Activated T-helper 1 cell treated with Interleukin-2 at 50 U/mL for 16 hours (primary cell): ENCODE measurements around the gene CRIP1.

Source experiments
- DNase-seq: peaks from one replicate; pipeline ENCODE4 v3.0.0-alpha.2; 2020; ENCODE audit warnings: low read depth

The CRIP1 gene

DNA sequence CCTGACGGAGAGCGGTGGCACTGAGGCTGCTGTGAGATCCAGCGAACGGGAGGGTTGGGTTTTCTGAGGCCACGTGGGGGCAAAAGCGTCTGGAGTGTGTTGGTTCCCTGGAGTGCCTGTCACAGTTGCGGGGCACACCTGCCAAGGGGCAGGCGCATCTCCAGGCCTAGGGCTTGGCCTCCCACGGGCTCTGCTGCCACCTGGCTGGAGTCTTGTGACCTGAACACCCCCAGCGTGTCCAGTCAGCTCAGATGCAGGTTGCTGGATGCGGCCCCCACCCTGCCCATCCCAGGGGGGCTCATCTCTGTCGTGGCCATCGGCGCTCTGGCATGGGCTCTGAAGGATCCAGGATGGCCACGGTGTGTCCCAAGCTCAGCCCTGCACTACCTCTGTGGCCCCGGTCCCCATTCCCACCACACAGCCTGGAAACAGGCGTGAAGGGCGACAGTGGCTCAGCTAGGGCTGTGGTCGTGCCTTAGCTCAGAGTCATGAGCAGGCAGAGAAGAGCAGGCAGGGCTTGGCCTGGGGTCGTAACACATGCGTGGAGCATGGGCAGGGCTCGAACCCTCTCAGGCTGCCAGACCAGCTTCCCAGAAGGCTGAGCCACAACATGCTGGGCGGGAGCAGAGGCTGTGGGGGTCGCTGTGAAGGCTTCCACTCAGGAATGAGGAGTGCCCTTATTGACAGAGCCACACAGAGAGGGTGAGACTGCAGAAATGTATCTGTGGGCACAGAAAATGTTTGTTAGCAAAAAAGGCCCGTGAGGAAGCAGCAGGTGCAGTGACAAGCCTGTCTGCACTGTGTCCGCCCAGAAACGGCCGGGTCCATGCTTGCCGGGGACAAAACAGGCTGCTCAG is 35.6 kb upstream of the CRIP1 start:
- DNase-seq, result no peak

DNA sequence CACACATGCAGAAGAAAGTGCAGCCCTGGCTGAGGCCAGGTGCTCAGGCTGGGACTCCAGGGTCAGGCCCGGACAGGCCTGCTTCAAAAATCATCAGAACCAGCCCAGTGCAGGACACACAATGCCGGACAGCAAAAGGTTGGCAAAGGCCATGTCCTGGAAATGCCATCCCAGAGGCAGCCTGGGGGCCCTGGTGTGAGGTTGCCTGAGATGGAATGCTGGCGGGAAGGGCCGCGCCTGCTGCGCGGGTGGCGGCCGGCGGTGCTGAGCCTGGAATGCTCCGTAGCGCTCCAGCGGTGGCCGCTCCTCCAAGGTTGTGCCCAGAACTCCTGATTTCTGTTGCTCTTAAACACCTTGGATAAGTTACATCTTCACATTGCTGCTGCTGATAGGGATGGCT is 33.7 kb upstream of the CRIP1 start:
- no peak for DNase-seq

DNA sequence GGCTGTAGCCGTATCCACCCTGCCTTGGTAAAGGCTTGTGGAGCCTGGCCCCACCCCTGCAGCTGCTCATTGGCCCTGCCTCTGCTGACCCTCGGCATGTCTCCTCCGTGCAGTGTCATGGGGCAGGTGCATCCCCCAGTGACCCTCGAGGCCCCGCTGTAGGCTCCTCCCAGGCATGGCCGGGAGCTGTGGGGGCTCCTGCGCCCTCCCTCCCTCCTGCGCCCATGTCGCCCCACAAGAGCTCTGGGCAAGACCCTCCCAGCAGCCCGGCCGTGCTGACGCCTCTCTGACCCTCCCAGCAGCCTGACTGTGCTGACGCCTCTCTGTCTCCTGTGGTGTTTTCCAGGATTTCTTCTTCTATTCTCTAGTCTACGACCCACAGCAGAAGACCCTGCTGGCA is 32.8 kb upstream of the CRIP1 start:
- DNase-seq, result no peak

DNA sequence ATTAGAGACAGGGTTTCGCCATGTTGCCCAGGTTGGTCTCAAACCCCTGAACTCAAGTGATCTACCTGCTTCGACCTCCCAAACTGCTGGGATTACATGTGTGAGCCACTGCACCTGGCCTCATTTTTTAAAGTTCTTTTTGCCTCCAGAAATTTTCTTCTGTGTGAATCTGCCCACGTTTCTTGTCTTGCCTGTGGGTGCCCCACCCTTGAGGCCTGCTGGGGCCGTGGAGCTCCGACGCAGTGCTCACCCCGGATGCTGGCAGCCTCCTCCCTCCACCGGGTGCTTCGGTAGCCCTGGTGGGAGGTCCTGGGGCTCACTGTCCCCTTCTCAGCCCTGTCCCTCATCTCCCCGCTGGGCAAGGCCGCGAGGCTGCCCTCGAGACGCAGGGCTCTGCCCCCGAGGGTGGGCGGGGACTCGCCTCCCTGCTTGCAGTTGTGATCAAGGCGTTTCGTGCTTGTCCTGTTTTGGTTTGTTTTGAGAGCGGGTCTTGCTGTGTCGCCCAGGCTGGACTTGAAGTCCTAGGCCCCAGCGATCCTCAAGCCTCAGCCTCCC is 31.5 kb upstream of the CRIP1 start:
- no peak for DNase-seq

DNA sequence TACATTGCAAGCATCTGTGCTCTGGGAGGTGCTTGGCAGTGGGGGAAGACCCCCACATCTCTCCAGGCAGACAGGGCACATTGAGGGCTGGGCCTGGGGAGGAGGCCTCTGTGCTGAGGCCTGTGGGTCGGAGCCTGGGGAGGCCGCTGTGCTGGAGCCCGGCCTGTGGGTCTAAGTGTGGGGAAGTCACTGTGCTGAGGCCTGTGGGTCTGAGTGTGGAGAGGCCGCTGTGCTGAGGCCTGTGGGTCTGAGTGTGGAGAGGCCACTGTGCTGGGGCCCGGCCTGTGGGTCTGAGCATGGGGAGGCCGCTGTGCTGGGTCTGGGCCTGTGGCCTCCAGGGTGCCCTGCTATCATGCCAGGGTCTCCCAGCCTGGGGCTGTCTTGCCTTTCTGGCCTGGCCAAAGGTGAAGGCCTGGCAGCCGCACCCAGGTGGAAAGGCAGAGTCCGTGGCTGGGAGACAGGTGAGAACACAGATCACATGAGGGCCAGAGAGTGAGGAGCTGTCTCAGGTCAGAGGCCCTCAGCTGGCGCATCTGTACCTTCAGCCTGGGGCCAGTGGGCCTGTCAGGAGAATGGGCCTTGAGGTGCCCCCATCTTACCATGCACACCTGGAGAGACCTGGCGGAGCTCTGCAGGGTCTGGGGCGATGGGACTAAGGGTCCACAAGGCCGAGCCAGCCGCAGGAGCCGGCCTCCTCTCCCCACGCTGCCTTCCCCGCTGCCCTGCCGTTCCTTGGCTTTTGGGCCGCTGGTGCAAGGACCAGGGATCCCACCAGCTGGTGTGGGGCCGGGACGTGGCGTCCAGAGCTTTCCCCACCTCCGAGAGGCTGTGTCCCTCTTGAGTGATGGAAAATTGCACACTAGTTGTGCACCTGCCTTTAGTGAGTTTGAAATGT is 30.7 kb upstream of the CRIP1 start:
- no peak for DNase-seq

DNA sequence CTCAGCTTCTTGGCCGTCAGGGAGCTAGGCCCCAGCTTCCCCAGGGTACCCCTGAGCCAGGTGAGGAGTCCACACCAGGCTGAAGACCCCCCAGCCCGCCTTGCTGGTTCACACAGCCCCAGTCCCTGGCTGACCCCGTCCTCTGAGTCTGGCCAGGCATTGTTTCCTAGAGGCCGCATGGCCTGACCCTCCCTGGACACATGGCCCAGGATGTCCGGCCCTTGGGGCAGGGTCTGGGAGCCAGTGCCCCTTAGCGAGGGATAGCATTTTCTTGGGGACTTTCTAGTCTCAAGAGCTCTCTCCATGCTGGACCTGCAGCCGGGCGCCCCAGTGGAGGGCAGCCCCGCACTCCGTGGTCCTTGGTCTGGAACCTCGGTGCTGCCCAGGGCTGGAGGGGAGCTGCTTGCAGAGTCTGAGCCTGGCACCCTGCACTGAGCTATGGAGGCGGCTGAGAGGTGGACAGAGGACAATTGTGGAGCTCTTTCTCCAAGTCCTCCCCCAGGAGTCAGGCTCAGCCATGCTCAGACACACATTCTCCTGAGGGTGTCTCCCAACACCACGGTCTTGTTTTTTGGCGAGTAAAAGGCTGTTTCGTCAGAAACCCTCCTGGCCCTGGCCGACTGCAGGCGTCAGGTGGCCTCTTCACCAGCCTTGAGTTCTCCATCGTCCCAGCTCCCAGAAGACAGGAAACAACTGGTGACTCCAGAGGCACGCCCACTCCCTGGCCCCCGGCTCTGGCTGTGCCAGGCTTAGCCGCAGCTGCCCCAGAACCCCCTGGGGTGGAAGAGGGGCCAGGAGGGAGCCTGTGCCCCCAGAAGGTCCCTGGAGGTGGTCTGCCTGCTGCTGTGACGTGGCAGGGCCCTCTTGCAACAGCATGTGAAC is 29.7 kb upstream of the CRIP1 start:
- no peak for DNase-seq

DNA sequence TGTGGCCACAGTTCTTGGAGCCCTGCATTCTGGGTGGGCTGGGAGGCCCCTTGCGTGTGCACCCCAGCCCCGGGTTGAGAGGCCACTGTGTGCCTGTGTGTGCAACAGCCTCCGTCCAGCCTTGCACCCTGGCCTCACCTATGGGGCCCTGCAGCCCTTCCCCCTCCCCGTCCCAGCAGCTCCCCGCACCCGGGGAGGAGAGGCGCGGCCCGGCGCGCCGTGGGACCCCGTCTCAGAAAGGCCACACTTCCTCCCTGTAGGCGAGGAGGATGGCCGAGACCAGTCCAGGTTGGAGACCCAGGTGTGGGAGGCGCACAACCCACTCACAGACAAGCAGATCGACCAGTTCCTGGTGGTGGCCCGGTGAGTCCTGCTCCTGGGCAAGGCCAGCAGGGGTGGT is 28.7 kb upstream of the CRIP1 start:
- no peak for DNase-seq

DNA sequence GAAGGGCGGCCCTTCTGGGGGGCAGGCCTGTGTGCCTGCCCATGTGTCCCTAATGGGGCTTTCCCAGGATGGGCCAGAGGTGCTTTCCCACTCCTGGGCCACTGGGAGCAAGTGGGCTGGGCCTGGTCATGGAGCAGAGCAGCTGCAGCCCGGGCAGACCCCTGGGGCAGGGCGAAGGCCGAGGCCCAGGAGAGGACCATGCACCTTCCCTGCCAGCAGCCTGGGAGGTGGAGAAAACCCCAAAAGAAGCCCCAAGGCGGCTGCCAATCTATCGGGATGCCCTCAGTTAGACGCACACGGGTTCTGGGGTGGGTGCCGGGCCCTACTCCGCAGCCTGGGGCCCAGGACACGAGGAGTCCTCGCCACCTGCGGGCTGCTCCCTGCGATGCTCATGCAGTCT is 28.1 kb upstream of the CRIP1 start:
- no peak for DNase-seq

DNA sequence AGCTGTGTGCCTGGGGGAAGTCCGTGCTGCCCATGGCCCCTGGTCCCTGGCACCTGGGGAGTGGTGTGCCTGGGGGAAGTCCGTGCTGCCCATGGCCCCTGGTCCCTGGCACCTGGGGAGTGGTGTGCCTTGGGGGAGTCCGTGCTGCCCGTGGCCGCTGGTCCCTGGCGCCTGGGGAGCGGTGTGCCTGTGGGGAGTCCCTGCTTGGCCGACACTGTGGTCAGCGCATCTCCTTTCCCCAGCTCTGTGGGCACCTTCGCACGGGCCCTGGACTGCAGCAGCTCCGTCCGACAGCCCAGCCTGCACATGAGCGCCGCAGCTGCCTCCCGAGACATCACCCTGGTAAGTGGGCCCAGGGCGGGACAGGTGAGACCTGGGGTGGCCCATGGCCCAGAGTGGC is 26.6 kb upstream of the CRIP1 start:
- no peak for DNase-seq

DNA sequence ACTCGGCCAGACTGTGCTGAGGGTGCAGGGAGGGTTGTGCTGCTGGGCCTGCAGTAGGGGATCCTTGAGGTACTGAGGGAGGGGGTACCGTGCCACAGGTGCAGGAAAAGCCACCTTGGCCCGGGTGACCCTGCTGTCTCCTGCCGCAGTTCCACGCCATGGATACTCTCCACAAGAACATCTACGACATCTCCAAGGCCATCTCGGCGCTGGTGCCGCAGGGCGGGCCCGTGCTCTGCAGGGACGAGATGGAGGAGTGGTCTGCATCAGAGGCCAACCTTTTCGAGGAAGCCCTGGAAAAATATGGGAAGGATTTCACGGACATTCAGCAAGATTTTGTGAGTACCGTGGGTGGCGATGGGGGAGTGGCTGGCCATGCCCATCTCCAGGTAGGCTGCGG is 26.1 kb upstream of the CRIP1 start:
- no peak for DNase-seq

DNA sequence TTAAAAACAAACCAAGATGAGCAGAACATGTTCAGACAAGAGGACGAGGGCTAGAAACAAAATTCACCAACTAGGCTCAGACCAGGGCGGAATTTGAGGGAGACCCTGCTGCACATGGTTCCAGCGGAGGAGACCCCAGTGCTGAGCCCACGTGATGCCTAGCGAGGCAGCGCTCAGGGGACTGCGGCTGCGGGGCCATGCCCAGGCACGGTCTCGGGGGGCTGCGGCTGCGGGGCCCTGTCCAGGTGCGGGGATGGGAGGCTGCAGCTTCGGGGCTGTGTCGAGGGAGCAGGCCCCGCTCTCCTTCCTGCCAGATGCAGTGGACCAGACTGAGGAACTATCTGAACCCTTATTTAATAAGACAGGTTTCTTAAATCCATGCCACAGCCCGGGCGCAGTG is 24.8 kb upstream of the CRIP1 start:
- no peak for DNase-seq

DNA sequence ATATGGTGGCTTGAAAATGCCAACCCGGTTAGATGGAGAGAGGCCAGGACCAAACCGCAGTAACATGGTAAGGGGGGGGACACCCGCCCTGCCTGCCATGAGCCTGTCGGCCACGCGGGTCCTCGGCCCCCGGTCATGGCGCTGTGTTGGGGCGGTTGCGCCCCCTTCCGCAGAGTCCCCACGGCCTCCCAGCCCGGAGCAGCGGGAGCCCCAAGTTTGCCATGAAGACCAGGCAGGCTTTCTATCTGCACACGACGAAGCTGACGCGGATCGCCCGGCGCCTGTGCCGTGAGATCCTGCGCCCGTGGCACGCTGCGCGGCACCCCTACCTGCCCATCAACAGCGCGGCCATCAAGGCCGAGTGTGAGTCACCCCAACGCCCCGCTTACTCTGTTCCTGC is 22.2 kb upstream of the CRIP1 start:
- no peak for DNase-seq

DNA sequence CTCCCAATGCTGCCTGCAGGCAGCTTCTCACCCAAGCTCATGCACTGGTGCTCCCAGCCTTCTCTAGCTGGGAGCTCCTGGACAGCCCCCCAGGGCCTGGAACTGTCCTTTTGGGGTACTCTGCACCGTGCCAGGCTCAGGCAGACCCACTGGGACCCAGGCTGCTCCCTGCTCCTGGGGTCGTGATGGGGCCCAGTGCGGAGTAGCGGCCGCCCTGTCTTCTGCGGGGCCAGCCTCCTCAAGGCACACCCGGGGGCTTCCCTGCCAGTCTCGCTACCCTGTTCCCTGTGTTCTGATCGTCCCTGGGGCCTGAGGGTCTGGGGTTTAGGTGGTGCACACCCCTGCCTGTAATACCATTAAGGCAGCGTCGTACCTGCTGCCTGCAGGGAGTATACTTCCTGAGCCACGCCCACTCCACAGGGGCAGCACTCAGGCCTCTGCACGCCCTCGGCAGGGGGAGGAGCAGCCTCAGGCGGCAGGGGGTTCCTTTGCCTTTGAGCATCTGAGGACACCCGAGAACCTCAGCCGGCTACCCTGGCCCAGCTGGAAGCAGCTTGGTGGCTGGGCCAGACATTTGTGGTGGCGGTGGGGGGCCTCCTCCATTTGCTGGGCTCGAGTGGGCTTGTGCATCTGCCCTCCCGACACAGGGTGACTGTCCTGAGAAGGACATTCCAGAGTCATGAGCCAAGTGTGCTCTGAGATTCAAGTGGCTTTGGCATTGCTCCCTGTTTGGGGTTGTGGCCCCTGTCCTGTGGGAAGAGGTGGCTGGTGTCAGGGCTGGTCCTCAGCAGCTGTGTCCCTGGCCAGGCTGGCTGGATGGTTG is 21.3 kb upstream of the CRIP1 start:
- DNase-seq, result no peak

DNA sequence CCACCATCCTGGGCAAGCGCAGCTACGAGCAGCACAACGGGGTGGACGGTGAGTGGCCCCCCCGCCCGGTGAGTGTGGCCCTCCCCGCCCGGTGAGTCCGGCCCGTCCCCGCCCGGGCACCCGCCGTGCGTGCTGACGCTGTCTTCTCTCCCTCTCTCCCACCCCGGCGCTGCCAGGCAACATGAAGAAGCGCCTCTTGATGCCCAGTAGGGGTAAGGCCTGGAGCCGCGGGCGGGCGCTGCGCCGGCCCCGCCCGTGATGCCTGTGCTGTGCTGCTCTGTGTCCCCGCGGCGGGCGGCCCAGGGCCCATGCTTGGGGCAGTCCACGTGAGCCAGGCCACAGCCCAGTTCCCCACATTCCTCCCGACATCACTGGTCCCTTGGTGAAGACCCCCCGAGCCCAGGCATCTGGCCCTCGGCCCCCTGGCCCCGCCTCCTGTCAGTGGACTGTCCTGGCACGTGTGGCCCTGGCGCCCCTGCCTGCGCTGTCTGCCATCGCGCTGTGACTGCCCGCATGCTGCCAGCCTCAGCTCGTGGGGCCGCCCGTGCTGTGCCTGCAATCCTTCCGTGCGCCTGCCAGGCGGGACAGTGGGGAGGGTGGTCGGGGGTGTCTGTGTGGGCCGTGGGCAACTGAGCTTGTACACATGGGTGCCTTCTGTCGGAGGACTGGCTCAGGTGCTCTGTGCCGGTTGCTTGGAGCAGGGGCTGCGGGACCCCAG is 20.0 kb upstream of the CRIP1 start:
- no peak for DNase-seq

DNA sequence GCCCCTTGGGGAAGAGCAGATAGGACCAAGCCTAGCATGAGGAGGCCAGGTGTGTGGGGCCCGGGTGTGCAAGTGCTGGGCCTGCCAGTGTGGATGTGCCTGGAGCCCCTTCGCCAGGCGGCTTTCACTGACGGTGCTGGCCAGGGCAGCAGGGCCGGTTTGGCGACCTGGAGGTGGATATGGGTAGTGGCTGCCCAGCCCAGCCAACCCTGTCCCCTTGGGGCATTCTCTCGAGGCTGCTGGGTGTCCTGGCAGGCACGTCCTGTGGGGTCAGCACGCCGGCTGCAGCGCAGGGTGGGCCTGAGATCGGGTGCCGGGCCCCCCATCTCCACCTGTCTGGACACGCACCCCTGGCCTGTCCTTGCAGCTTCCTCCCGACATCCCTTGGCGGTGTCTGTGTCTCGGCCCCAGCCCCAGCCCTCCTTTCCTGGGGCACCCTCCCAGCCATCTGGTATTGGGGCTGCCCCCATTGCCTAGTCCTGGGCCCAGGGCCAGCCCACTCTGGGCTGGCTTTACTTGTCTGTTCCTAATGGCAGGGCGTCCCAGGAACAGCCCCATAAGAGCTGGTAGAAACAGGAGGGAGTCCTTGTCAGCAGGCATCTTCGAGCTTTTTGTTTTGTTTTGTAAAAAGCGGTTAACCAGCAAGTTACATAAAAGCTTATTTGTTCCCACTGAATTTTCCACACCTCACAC is 19.3 kb upstream of the CRIP1 start:
- DNase-seq, result no peak

DNA sequence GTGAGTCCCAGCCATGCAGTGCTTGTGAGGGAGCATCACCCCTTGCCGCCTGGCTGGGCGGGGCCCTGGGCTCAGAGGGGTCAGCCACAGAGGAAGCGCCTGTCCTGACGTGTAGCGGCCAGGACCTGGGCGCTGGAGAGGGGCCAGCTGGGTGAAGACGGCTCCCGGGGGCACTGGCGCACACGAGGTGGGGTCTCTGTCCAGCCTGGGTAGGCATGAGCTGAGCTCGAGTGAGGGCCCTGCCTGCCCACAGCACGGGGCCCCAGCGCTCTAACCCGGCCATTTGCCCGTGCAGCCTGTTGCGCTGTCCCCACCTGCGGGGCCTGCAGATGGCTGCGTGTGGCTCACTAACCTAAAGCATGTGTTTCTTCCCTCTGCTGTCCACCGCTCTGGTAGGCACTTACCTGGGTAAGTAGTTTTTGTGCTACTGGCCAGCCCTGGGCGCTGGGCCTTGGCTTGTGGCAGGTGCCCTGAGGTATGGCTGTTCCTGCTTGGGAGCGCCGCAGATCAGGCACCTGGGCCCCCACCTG is 18.7 kb upstream of the CRIP1 start:
- no peak for DNase-seq

DNA sequence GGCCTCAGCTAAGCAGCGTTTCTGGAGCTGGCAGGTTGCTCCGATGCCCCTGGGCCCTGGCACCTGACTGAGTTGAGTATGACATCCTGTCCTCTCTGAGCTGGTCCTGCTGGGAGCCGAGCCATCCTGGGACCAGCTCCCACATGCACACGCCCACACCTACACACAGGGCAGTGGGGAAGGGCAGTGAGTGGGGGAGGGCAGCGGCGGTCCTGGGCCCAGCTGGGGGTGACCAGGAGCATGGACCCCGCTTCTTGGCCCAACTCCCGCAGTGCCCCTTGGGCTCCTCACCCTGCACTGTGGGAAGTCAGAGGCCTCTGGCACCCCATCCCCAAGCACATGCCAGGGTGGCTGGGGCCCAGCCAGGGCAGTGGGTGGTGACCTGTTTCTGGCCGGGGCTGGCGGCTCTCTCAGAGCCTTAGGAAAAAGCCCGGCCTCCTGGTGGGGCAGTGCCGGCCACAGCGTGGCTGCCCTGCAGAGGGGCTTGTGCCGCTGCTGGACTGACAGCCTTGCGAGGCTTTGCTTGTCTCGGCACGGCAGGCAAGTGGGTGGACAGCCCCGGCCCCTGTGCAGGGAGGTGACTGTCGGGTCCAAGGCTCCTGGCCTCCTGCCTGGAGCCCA is 18.0 kb upstream of the CRIP1 start:
- DNase-seq, result no peak

DNA sequence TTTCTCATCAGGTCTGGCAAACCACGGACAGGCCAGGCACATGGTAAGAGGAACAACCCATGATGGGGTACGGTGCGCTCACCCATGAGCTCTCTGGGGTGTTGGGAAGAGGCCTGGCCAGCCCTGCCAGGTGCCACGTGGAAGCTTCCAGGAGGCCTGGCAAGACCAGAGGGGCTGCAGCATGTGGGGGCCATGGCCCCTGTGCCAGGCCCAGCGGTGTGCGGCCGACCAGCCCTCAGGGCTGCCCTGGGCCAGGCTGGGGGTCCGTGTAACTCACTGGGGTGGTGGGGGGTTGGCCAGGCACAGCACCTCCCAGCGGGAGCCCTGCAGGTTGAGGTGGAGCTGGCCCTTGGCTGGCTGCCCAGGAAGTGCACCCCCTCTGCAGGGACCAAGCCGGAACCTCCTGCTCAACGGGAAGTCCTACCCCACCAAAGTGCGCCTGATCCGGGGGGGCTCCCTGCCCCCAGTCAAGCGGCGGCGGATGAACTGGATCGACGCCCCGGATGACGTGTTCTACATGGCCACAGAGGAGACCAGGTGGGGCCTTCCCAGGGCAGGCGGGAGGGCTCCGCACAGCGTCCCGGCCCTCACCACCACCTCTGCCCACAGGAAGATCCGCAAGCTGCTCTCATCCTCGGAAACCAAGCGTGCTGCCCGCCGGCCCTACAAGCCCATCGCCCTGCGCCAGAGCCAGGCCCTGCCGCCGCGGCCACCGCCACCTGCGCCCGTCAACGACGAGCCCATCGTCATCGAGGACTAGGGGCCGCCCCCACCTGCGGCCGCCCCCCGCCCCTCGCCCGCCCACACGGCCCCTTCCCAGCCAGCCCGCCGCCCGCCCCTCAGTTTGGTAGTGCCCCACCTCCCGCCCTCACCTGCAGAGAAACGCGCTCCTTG is 17.0 kb upstream of the CRIP1 start:
- no peak for DNase-seq
